Dermis blood vessel endothelial cell (primary cell): Measurements from ENCODE around the gene INPP4A. TPM values are rescaled to one million over a fixed set of nuclear protein-coding genes. Genes with fewer than 3 reads are reported as not detected.

Experiments
- total RNA-seq: library from RNA; depleted of rRNA; stranded (reverse); fragments of >200 nt; gene quantifications from 2 replicates; pipeline ENCODE4 v1.2.3, GENCODE V29; 2014

The INPP4A gene
- total RNA-seq, 1 donor from 2014 or later: 41.9 TPM

Other genes starting within 250 kb of the INPP4A start
- gene CNGA3, start 98.4 kb upstream of the INPP4A start, total RNA-seq: under 0.01 TPM in 1 of 2 replicates, not detected in the other
- 20.0 and 23.7 TPM in 2 replicates for gene COA5, start 163.7 kb downstream of the INPP4A start, total RNA-seq
- 48.2 and 58.0 TPM in 2 replicates for gene UNC50, start 163.7 kb downstream of the INPP4A start, total RNA-seq